NCI-H748 (cell line): ENCODE results near the gene UNC80.

Source experiments
- DNase-seq: peaks from one replicate; lab custom pipeline; 2025; ENCODE audit not compliant: unreplicated experiment; lab: John Stamatoyannopoulos, UW

UNC80 gene

GRCh38 chr2:209805351-209805750, 33.7 kb downstream of the UNC80 start:
- DNase-seq, result no peak

- DNase-seq, result no peak
These were observed 34.7 kb downstream of the UNC80 start for GRCh38 chr2:209806318-209806717.

GRCh38 chr2:209808521-209808920, 36.9 kb downstream of the UNC80 start:
- no peak for DNase-seq

DNA sequence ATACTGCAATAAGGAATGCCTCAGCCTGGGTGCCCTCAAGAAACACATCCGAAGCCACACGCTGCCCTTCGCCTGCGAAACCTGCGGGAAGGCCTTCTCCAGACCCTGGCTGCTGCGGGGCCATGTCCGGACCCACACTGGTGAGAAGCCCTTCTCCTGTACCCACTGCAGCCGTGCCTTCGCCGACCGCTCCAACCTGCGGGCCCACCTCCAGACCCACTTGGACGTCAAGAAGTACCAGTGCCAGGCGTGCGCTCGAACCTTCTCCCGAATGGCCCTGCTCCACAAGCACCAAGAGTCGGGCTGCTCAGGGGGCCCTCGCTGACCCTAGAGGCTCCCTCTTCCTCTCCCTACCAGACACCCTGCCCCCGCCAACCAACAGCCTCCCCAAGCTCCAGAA, 37.6 kb downstream of the UNC80 start:
- no peak for DNase-seq

GRCh38 chr2:209817844-209818271, 46.2 kb downstream of the UNC80 start:
- DNase-seq, result no peak

DNA sequence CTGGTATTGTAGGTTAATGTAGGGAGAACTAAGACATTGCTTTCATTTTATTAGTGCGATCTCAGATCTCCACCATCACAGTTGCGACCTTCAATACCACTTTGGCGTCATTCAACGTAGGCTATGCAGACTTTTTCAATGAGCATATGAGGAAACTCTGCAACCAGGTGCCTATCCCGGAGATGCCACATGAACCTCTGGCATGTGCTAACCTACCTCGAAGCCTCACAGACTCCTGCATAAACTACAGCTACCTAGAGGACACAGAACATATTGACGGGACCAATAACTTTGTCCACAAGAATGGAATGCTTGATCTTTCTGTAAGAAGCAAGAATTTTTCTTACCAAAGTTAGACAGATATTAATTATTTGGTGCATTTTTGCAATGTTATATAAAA, 47.3 kb downstream of the UNC80 start:
- DNase-seq, result no peak

- DNase-seq, result no peak
These were observed 50.2 kb downstream of the UNC80 start for GRCh38 chr2:209821806-209822205.

- no peak for DNase-seq
These were observed 51.9 kb downstream of the UNC80 start for GRCh38 chr2:209823484-209823883.

DNA sequence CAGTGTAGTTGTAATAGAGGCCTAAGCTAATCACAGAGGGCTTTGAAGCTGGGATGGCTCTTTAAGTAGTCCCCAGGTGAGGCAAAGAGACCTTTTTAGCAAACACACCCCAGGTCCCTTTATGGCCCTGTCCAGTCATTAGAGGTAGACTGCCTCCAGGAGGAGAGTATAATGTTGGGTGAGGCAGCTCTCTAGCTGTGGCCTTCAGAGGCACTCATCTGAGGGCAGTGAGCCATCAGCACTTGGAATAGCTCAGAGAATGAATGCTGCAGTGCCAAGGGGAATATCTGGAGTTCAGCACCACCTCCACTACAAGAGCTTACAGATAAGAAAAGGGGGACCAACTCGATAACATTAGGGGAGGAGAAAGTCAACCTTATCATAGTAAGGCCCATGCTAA, 52.8 kb downstream of the UNC80 start:
- DNase-seq, result no peak

- DNase-seq, result no peak
These were observed 59.3 kb downstream of the UNC80 start for GRCh38 chr2:209830722-209831465.

DNA sequence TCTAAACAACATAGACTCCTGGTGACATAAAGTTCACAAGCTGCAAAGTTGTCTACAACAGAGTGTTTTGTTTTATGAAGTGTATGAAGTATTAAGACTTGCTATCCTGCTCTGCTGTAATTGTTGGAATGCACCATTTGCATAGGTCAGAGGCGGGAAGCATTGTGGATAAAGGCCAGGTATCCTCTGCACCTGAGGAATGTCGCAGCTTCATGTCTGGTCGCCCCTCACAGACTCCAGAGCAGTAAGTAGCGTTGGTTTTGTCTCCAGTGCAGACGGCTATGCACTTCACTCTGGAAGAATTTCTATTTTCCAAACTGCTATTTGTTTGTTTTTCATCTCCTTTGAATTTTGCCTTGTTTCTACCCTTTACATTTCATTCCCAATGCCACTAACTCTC, 63.1 kb downstream of the UNC80 start:
- DNase-seq, result no peak

- no peak for DNase-seq
These were observed 68.8 kb downstream of the UNC80 start for GRCh38 chr2:209840434-209840833.

- DNase-seq, result no peak
These were observed 74.0 kb downstream of the UNC80 start for GRCh38 chr2:209845666-209846065.

GRCh38 chr2:209864716-209865295, 93.2 kb downstream of the UNC80 start:
- no peak for DNase-seq

GRCh38 chr2:209868271-209868994, 96.8 kb downstream of the UNC80 start:
- no peak for DNase-seq

DNA sequence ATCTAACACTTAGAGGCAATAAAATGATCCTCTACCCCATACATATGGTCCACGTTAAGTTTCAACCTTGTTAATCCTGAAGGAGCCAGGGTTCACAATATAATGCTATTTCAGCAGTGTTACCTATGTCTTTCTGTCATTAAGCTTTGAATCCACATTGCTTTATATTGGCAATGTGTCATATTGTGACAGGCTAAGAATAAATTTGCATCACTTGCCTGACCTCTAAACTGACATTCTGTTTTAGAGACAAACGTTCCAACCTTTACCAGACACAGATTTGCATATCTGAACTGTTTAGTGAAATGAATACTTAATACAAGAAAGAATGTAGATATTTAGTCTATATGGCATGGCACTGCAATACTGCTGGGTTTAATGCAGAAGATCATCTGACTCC, 98.4 kb downstream of the UNC80 start:
- no peak for DNase-seq

- DNase-seq, result peak; percentile 8
These were observed 101.0 kb downstream of the UNC80 start for GRCh38 chr2:209872675-209873074.

DNA sequence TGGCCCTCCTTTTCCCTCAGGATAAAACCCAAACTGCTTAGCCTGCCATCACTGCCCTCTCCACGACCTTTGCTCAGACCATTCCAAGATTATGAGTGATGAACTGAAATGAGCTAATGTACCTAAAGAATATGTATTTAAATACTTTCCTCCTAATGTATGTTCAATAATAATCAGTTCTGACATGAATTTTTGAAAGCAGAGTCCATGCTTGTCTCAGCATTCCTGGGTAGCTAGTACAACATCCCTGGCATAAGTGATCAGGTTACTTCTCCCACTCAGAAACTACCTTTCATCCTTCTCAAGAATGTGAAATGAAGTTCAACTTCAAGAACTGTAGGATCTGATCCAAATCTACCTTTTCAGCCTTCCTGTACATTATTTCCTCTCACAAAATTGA, 103.6 kb downstream of the UNC80 start:
- no peak for DNase-seq

- peak; percentile 53 for DNase-seq
These were observed 104.6 kb downstream of the UNC80 start for GRCh38 chr2:209876211-209876610.

DNA sequence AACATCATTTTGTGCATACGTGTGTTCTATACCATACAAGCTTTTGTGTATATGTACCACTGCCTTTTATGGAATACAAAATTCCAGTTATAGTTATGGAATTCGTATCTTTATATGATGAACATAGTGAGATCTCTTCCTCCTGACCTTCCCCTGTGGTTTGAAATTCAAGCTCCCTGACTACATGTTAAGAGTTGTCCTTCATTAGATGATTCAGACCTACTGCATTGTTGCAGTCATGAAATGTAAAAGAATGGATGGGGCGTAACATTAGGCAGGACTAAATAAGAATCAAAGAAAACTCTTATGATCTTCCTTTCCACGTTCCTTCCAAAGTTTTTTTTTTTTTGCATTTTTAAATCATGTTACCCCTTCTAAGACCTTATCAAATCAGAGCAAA, 107.1 kb downstream of the UNC80 start:
- DNase-seq, result no peak

- no peak for DNase-seq
These were observed 129.0 kb downstream of the UNC80 start for GRCh38 chr2:209900638-209901037.

- no peak for DNase-seq
These were observed 129.5 kb downstream of the UNC80 start for GRCh38 chr2:209901172-209901571.
